ENCODE measurements around the gene CDH2. TPM values are rescaled to one million over a fixed set of nuclear protein-coding genes. Genes with fewer than 3 reads are reported as not detected.

CDH2 gene
- total RNA-seq, 1 experiment from 2014 or later, result 36.2 TPM

- Histone ChIP-seq H2BK120ac (ENCODE audit: low read depth, low read length, poor library complexity, severe bottlenecking) (no peak overlapping the region), H4K5ac (ENCODE audit: insufficient read length, low read depth, low read length) (no peak overlapping the region), H2BK20ac (ENCODE audit: low read depth, low read length, poor library complexity, severe bottlenecking) (no peak overlapping the region), H4K91ac (ENCODE audit: insufficient read length, low read depth, low read length) (no peak overlapping the region), H2BK15ac (ENCODE audit: low read depth, low read length) (no peak overlapping the region), H2AFZ (ENCODE audit: low read length) (no peak overlapping the region), H3K4me1 (ENCODE audit: insufficient read depth, low read length) (peaks cover 5% of the 10 kb centered on the region; the same call in 1 of the 2 replicates), H3K14ac (ENCODE audit: insufficient read depth, low read length) (no peak overlapping the region), H2BK12ac (ENCODE audit: insufficient read length, low read depth, low read length) (no peak overlapping the region), H4K20me1 (ENCODE audit: control insufficient read depth, insufficient read depth, insufficient read length) (no peaks in the 10 kb centered on the region), H3K79me1 (ENCODE audit: insufficient read depth, low read depth, low read length, poor library complexity, severe bottlenecking) (no peaks in the 10 kb centered on the region), H3T11ph (ENCODE audit: low read length) (no peak overlapping the region), H3K18ac (ENCODE audit: insufficient read length, low read depth, low read length) (no peak overlapping the region), H2BK5ac (ENCODE audit: insufficient read length, low read length) (no peak overlapping the region), H3K4me2 (ENCODE audit: insufficient read depth, insufficient read length, low read length) (no peak overlapping the region), H2AK5ac (ENCODE audit: insufficient read length, low read length) (no peak overlapping the region), H3K23me2 (ENCODE audit: insufficient read length, low read depth, low read length, poor library complexity, severe bottlenecking) (no peaks in the 10 kb centered on the region), H3K79me2 (ENCODE audit: insufficient read depth, low read length) (no peaks in the 10 kb centered on the region), H3K56ac (ENCODE audit: insufficient read length, low read depth, low read length) (no peak overlapping the region), H4K8ac (replicated peaks; ENCODE audit: insufficient read length, low read depth, low read length) (no peak overlapping the region), H3K27me3 (ENCODE audit: insufficient read depth, low read length) (no peaks in the 10 kb centered on the region), H3K4ac (ENCODE audit: low read depth, low read length) (no peak overlapping the region), H3K9ac (ENCODE audit: extremely low read depth, insufficient read length, low read length) (no peak overlapping the region), H3K23ac (ENCODE audit: insufficient read length, low read depth, low read length) (no peak overlapping the region), H3K27ac (ENCODE audit: insufficient read length, low read depth, low read length) (no peak overlapping the region), H3K9me3 (ENCODE audit: control insufficient read depth, low read depth, low read length) (no peaks in the 10 kb centered on the region)
- DNase-seq, result no peak
- H3K27ac Mint-ChIP-seq, result no peak overlapping the region
- TF ChIP-seq CTCF (conservative IDR thresholded peaks at IDR 0.05), result no peak
- no peak overlapping the region for H3K4me3 Mint-ChIP-seq
- peaks cover 8 to 36% of the 10 kb centered on the region in 2 experiments for H3K4me1 Mint-ChIP-seq
- WGBS (ENCODE audit: extremely low coverage, insufficient read length, low lambda C conversion rate), result no CpG with 5 or more reads among the region's 1 CpG
- no peaks in the 10 kb centered on the region for H3K27me3 Mint-ChIP-seq (ENCODE audit: low read depth)
- no peaks in the 10 kb centered on the region for H3K9me3 Mint-ChIP-seq
- no peaks in the 10 kb centered on the region for H3K36me3 Mint-ChIP-seq (ENCODE audit: insufficient read depth in 1 of 3, low read depth in 3 of 3)
Observed at GRCh38 chr18:28074076-28074475, 102.9 kb downstream of the CDH2 start.
